SK-N-SH (cell line): ENCODE data around the gene PPP1R14C. TPM values are rescaled to one million over a fixed set of nuclear protein-coding genes. Genes with fewer than 3 reads are reported as not detected.

Experiments used
- CTCF ChIA-PET: fragments of 300-600, 350-600 bp; formaldehyde crosslinking; extraction: SDS; loops from one replicate; lab custom pipeline; 2021; lab: Yijun Ruan, JAX
- POLR2A ChIA-PET: fragments of 350-600 bp; sonication (Branson Sonifier 250); formaldehyde crosslinking; extraction: SDS; loops from one replicate; lab custom pipeline; 2020; ENCODE audit warnings: antibody characterized with exemption, inconsistent platforms; lab: Yijun Ruan, JAX
- DNase-seq: peaks from one replicate; pipeline ENCODE4 v3.0.0; 2012
- H2AFZ ChIP-seq: fragments of 200-600 bp; sonication (generic); 2 replicates; pipeline ENCODE4 v1.8.1; 2016; ENCODE audit warnings: antibody characterized with exemption, mild to moderate bottlenecking, low read depth
- H3F3A ChIP-seq: fragments of 200-600 bp; sonication (generic); replicated peaks from 2 replicates; pipeline ENCODE3; 2016; ENCODE audit warnings: antibody characterized with exemption, mild to moderate bottlenecking; ENCODE audit not compliant: insufficient read depth
- H3K27ac ChIP-seq, 2 experiments: fragments of 200-500 bp in 1 of 2; fragments of 200-600 bp in 1 of 2; sonication (Bioruptor generic) in 1 of 2; sonication (generic), shearing (Covaris generic) in 1 of 2; 2 replicates each; pipeline versions ENCODE4 v1.5.1 to v1.6.1; 2014 to 2016; ENCODE audit warnings: low read depth in 2 of 2, inconsistent platforms in 1 of 2, low read length in 1 of 2, mild to moderate bottlenecking in 1 of 2, mixed read lengths in 1 of 2
- H3K27me3 ChIP-seq: fragments of 200-600 bp; sonication (generic), shearing (Covaris generic); 2 replicates; pipeline ENCODE4 v1.6.1; 2016; ENCODE audit warnings: mixed run types; ENCODE audit not compliant: insufficient read depth
- H3K36me3 ChIP-seq, 2 experiments: fragments of 200-500 bp in 1 of 2; fragments of 200-600 bp in 1 of 2; sonication (Bioruptor generic) in 1 of 2; sonication (generic) in 1 of 2; replicated peaks in 1 of 2; 2 replicates each; pipeline versions ENCODE3 to v1.5.1; 2014 to 2016; ENCODE audit warnings: low read length in 1 of 2, mild to moderate bottlenecking in 1 of 2; ENCODE audit not compliant: insufficient read depth in 2 of 2, control insufficient read depth in 1 of 2
- H3K4me1 ChIP-seq, 2 experiments: fragments of 200-500 bp in 1 of 2; fragments of 200-600 bp in 1 of 2; sonication (Bioruptor generic) in 1 of 2; sonication (generic), shearing (Covaris generic) in 1 of 2; 2 replicates each; pipeline versions ENCODE4 v1.5.1 to v1.6.1; 2014 to 2016; ENCODE audit warnings: low read depth in 1 of 2, low read length in 1 of 2, mixed run types in 1 of 2; ENCODE audit not compliant: insufficient read depth in 2 of 2, control insufficient read depth in 1 of 2
- H3K4me2 ChIP-seq: fragments of 200-600 bp; sonication (generic), shearing (Covaris generic); 2 replicates; pipeline ENCODE4 v1.6.1; 2017; ENCODE audit warnings: mixed run types
- H3K4me3 ChIP-seq, 2 experiments: fragments of 200-500 bp in 1 of 2; fragments of 200-600 bp in 1 of 2; sonication (Bioruptor generic) in 1 of 2; sonication (generic), shearing (Covaris generic) in 1 of 2; 2 replicates each; pipeline versions ENCODE4 v1.5.1 to v1.8.1; 2014 to 2016; ENCODE audit warnings: low read depth in 2 of 2, inconsistent platforms in 1 of 2, low read length in 1 of 2, mild to moderate bottlenecking in 1 of 2, mixed read lengths in 1 of 2, moderate library complexity in 1 of 2
- H3K79me2 ChIP-seq: fragments of 200-600 bp; sonication (generic); 2 replicates; pipeline ENCODE4 v1.8.1; 2017; ENCODE audit warnings: mild to moderate bottlenecking; ENCODE audit not compliant: insufficient read depth
- H3K9ac ChIP-seq: fragments of 200-600 bp; sonication (generic); 2 replicates; pipeline ENCODE4 v1.6.1; 2017; ENCODE audit warnings: mixed run types
- H3K9me2 ChIP-seq: fragments of 200-600 bp; sonication (generic); 2 replicates; pipeline ENCODE4 v1.6.1; 2017; ENCODE audit warnings: mixed run types
- H3K9me3 ChIP-seq: fragments of 200-600 bp; sonication (generic); 2 replicates; pipeline ENCODE4 v1.6.1; 2017; ENCODE audit warnings: mixed run types, mild to moderate bottlenecking, moderate library complexity
- H4K20me1 ChIP-seq: fragments of 200-600 bp; sonication (generic); 2 replicates; pipeline ENCODE4 v1.6.1; 2017; ENCODE audit warnings: mild to moderate bottlenecking, mixed run types; ENCODE audit not compliant: insufficient read depth
- CTCF ChIP-seq: fragments of 200-600 bp; sonication (generic); IDR thresholded peaks from 2 replicates; pipeline ENCODE4 v1.6.1; 2017; ENCODE audit warnings: antibody characterized with exemption, mild to moderate bottlenecking, moderate library complexity
- ELF1 ChIP-seq: IDR thresholded peaks from 2 replicates; pipeline ENCODE4 v1.4.0; 2012
- EP300 ChIP-seq, 2 experiments: IDR thresholded peaks; 2 replicates each; pipeline versions ENCODE4 v1.4.0 to v1.6.1; 2012; ENCODE audit warnings: borderline replicate concordance in 1 of 2, low read depth in 1 of 2, low read length in 1 of 2
- FOSL2 ChIP-seq: IDR thresholded peaks from 2 replicates; pipeline ENCODE4 v1.4.0; 2012; ENCODE audit warnings: low read depth, mild to moderate bottlenecking, moderate library complexity, borderline replicate concordance
- FOXM1 ChIP-seq: IDR thresholded peaks from 2 replicates; pipeline ENCODE4 v1.4.0; 2012; ENCODE audit warnings: low read depth, mild to moderate bottlenecking
- GABPA ChIP-seq: IDR thresholded peaks from 2 replicates; pipeline ENCODE4 v1.4.0; 2012; ENCODE audit warnings: low read depth, mild to moderate bottlenecking
- IRF3 ChIP-seq: fragments of 150-350 bp; IDR thresholded peaks from 2 replicates; pipeline ENCODE4 v1.6.1; 2016; ENCODE audit warnings: mild to moderate bottlenecking, low read depth, low read length
- MAX ChIP-seq: IDR thresholded peaks from 2 replicates; pipeline ENCODE4 v1.4.0; 2012; ENCODE audit warnings: low read depth
- NFIC ChIP-seq: IDR thresholded peaks from 2 replicates; pipeline ENCODE4 v1.4.0; 2012; ENCODE audit warnings: borderline replicate concordance
- PBX3 ChIP-seq: IDR thresholded peaks from 2 replicates; pipeline ENCODE4; 2012
- RAD21 ChIP-seq: IDR thresholded peaks from 2 replicates; pipeline ENCODE4 v1.6.1; 2012; ENCODE audit warnings: mild to moderate bottlenecking, low read length
- RCOR1 ChIP-seq: fragments of 150-350 bp; IDR thresholded peaks from 2 replicates; pipeline ENCODE4 v1.6.1; 2017; ENCODE audit warnings: antibody characterized with exemption, low read length
- RFX5 ChIP-seq: IDR thresholded peaks from 2 replicates; pipeline ENCODE4 v1.6.1; 2012; ENCODE audit warnings: mild to moderate bottlenecking, improper control_type of control experiment, low read length
- RXRA ChIP-seq: IDR thresholded peaks from 2 replicates; pipeline ENCODE4 v1.4.0; 2012; ENCODE audit warnings: low read depth, mild to moderate bottlenecking, borderline replicate concordance
- SIN3A ChIP-seq: IDR thresholded peaks from 2 replicates; pipeline ENCODE4 v1.6.1; 2012; ENCODE audit warnings: low read depth, mild to moderate bottlenecking, low read length, moderate library complexity, borderline replicate concordance
- TCF12 ChIP-seq: IDR thresholded peaks from 2 replicates; pipeline ENCODE4 v1.4.0; 2012
- USF2 ChIP-seq: fragments of 150-350 bp; IDR thresholded peaks from 2 replicates; pipeline ENCODE4 v1.6.1; 2017; ENCODE audit warnings: antibody characterized with exemption, low read length, low read depth, borderline replicate concordance
- WGBS: methylation state at CpG from one replicate; pipeline ENCODE4 v1.1.6; 2017; ENCODE audit warnings: low lambda C conversion rate; 5-methylcytosine and 5-hydroxymethylcytosine counted together
- polyA plus RNA-seq, 3 experiments: library from polyadenylated mRNA; depleted of rRNA; stranded (reverse); fragments of >200 nt; gene quantifications; 2 replicates each; pipeline ENCODE4 v1.2.3, GENCODE V29; 2012

Gene PPP1R14C
- polyA plus RNA-seq, 1 of the 3 experiments (the other 2 are of a cell fraction): not detected

- TF ChIP-seq CTCF (no peak), MAX (no peak), IRF3 (no peak), SIN3A (no peak), ELF1 (no peak), RAD21 (no peak), FOSL2 (no peak)
- TF ChIP-seq, all 33 proteins: peak for 0
Measured at GRCh38 chr6:150202934-150203333, 60.1 kb downstream of the PPP1R14C start (continued).

- POLR2A ChIA-PET: no interaction called here
Measured at GRCh38 chr6:150203378-150203777, 60.5 kb downstream of the PPP1R14C start.

More at GRCh38 chr6:150203378-150203777, 60.5 kb downstream of the PPP1R14C start:
- Histone ChIP-seq H3K9me2 (no peaks in the 10 kb centered on the region), H3K9ac (no peak overlapping the region), H3F3A (no peaks in the 10 kb centered on the region), H4K20me1 (no peaks in the 10 kb centered on the region), H3K4me1 (no peaks in the 10 kb centered on the region), H3K4me3 (no peak overlapping the region), H2AFZ (no peak overlapping the region), H3K27ac (no peak overlapping the region), H3K27me3 (peaks cover 37% of the 10 kb centered on the region; the same call in 1 of the 2 replicates), H3K36me3 (no peaks in the 10 kb centered on the region), H3K9me3 (no peaks in the 10 kb centered on the region), H3K4me2 (no peak overlapping the region), H3K79me2 (no peaks in the 10 kb centered on the region)
- TF ChIP-seq EP300 (IDR thresholded peaks at IDR 0.05; ENCODE audit: borderline replicate concordance in 1 of 2, low read depth in 1 of 2, low read length in 1 of 2) (no peak), FOSL2 (no peak), FOXM1 (no peak), CTCF (no peak), TCF12 (no peak), RCOR1 (no peak), RFX5 (no peak), NFIC (no peak), USF2 (no peak), GABPA (no peak), PBX3 (no peak), RXRA (no peak)
- no peak for DNase-seq
- CTCF ChIA-PET: no interaction called here
- WGBS: 45% methylated on average over 6 of the region's 12 CpGs
